LNCaP clone FGC (cell line): Measurements from ENCODE around the gene CCDC186.
"Not testable (repeated sequence)": the region's sequence is repeated elsewhere in the genome, so short reads cannot be mapped to it uniquely, and the experiment has no call there.

Experiments used
- DNase-seq: peaks from one replicate; pipeline ENCODE4 v3.0.0-alpha.2; 2011; ENCODE audit warnings: low read depth
- H3K4me3 ChIP-seq: 2 replicates; pipeline ENCODE4 v1.5.1; 2011; ENCODE audit warnings: mild to moderate bottlenecking, low read depth, low read length, control low read depth
- CTCF ChIP-seq: IDR thresholded peaks from 2 replicates; pipeline ENCODE4 v1.5.1; 2012; ENCODE audit warnings: mild to moderate bottlenecking; ENCODE audit not compliant: control insufficient read depth, insufficient read depth; ENCODE audit errors: extremely low read depth

The CCDC186 gene

GRCh38 chr10:114151486-114151885, 22.5 kb downstream of the CCDC186 start:
- DNase-seq: no peak
- no peak overlapping the region for H3K4me3 ChIP-seq
- no peak for TF ChIP-seq CTCF

- not testable (repeated sequence) for DNase-seq, H3K4me3 ChIP-seq
Observed at GRCh38 chr10:114149476-114149875, 24.5 kb downstream of the CCDC186 start.

- no peak for TF ChIP-seq CTCF
- DNase-seq: no peak
- no peak overlapping the region for H3K4me3 ChIP-seq
Observed at GRCh38 chr10:114143160-114143559, 30.8 kb downstream of the CCDC186 start.

GRCh38 chr10:114142018-114142417, 32.0 kb downstream of the CCDC186 start:
- no peak overlapping the region for H3K4me3 ChIP-seq
- no peak for TF ChIP-seq CTCF
- DNase-seq: peak; percentile 81

- H3K4me3 ChIP-seq, DNase-seq: not testable (repeated sequence)
Observed at GRCh38 chr10:114140827-114141226, 33.2 kb downstream of the CCDC186 start.

GRCh38 chr10:114140036-114140435, 34.0 kb downstream of the CCDC186 start:
- H3K4me3 ChIP-seq: no peak overlapping the region
- no peak for DNase-seq
- no peak for TF ChIP-seq CTCF

- DNase-seq: no peak
- H3K4me3 ChIP-seq: no peak overlapping the region
- TF ChIP-seq CTCF: no peak
Observed at GRCh38 chr10:114138581-114138980, 35.4 kb downstream of the CCDC186 start.

- no peak for DNase-seq
- no peak for TF ChIP-seq CTCF
Observed at GRCh38 chr10:114135476-114135875, 38.5 kb downstream of the CCDC186 start.

More at GRCh38 chr10:114135476-114135875, 38.5 kb downstream of the CCDC186 start:
- no peak overlapping the region for H3K4me3 ChIP-seq
